ENCODE measurements around the gene HELZ. TPM values are rescaled to one million over a fixed set of nuclear protein-coding genes. Genes with fewer than 3 reads are reported as not detected.

HELZ gene
- total and polyA plus RNA-seq, 4 donors, result 3.8 to 69.2 (median 25.7) TPM

GRCh38 chr17:67035131-67036083, 209.6 kb downstream of the HELZ start:
- H3K36me3 ChIP-seq (ENCODE audit: control insufficient read depth in 4 of 4, insufficient read depth in 3 of 4, low read depth in 1 of 4, low read length in 3 of 4), result no peaks in the 10 kb centered on the region
- H3K9me3 ChIP-seq (ENCODE audit: control insufficient read depth in 4 of 4, low read length in 3 of 4), result no peaks in the 10 kb centered on the region
- no peak overlapping the region for H3K27ac ChIP-seq (ENCODE audit: low read depth in 1 of 2, low read length in 2 of 2)
- H3K4me3 ChIP-seq (ENCODE audit: low read depth in 1 of 3, low read length in 3 of 3), result no peak overlapping the region
- no peaks in the 10 kb centered on the region for H3K4me1 ChIP-seq (ENCODE audit: control insufficient read depth in 4 of 4, insufficient read depth in 4 of 4, low read length in 3 of 4)
- no peak overlapping the region for H3K9ac ChIP-seq (ENCODE audit: low read depth in 1 of 2, low read length in 2 of 2)
- H3K27me3 ChIP-seq (ENCODE audit: control insufficient read depth in 4 of 4, insufficient read depth in 4 of 4, low read length in 3 of 4), result no peaks in the 10 kb centered on the region
- TF ChIP-seq, protein P1, sequence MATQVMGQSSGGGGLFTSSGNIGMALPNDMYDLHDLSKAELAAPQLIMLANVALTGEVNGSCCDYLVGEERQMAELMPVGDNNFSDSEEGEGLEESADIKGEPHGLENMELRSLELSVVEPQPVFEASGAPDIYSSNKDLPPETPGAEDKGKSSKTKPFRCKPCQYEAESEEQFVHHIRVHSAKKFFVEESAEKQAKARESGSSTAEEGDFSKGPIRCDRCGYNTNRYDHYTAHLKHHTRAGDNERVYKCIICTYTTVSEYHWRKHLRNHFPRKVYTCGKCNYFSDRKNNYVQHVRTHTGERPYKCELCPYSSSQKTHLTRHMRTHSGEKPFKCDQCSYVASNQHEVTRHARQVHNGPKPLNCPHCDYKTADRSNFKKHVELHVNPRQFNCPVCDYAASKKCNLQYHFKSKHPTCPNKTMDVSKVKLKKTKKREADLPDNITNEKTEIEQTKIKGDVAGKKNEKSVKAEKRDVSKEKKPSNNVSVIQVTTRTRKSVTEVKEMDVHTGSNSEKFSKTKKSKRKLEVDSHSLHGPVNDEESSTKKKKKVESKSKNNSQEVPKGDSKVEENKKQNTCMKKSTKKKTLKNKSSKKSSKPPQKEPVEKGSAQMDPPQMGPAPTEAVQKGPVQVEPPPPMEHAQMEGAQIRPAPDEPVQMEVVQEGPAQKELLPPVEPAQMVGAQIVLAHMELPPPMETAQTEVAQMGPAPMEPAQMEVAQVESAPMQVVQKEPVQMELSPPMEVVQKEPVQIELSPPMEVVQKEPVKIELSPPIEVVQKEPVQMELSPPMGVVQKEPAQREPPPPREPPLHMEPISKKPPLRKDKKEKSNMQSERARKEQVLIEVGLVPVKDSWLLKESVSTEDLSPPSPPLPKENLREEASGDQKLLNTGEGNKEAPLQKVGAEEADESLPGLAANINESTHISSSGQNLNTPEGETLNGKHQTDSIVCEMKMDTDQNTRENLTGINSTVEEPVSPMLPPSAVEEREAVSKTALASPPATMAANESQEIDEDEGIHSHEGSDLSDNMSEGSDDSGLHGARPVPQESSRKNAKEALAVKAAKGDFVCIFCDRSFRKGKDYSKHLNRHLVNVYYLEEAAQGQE (IDR thresholded peaks at IDR 0.05), result no peak
- no peak for TF ChIP-seq NR2F2 (IDR thresholded peaks at IDR 0.05)
- TF ChIP-seq, protein P2, sequence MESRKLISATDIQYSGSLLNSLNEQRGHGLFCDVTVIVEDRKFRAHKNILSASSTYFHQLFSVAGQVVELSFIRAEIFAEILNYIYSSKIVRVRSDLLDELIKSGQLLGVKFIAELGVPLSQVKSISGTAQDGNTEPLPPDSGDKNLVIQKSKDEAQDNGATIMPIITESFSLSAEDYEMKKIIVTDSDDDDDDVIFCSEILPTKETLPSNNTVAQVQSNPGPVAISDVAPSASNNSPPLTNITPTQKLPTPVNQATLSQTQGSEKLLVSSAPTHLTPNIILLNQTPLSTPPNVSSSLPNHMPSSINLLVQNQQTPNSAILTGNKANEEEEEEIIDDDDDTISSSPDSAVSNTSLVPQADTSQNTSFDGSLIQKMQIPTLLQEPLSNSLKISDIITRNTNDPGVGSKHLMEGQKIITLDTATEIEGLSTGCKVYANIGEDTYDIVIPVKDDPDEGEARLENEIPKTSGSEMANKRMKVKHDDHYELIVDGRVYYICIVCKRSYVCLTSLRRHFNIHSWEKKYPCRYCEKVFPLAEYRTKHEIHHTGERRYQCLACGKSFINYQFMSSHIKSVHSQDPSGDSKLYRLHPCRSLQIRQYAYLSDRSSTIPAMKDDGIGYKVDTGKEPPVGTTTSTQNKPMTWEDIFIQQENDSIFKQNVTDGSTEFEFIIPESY (IDR thresholded peaks at IDR 0.05), result no peak
- no peak for TF ChIP-seq HNF4A (conservative IDR thresholded peaks at IDR 0.05)
- TF ChIP-seq, protein P3, sequence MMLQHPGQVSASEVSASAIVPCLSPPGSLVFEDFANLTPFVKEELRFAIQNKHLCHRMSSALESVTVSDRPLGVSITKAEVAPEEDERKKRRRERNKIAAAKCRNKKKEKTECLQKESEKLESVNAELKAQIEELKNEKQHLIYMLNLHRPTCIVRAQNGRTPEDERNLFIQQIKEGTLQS (IDR thresholded peaks at IDR 0.05), result no peak
- TF ChIP-seq FOXA2 (IDR thresholded peaks at IDR 0.05), result no peak
- no peak for TF ChIP-seq EGR1 (IDR thresholded peaks at IDR 0.05; ENCODE audit: low read depth in 2 of 2)
- TF ChIP-seq SP1 (IDR thresholded peaks at IDR 0.05), result no peak
- no peak for TF ChIP-seq YY1 (IDR thresholded peaks at IDR 0.05)
- TF ChIP-seq, protein P4, sequence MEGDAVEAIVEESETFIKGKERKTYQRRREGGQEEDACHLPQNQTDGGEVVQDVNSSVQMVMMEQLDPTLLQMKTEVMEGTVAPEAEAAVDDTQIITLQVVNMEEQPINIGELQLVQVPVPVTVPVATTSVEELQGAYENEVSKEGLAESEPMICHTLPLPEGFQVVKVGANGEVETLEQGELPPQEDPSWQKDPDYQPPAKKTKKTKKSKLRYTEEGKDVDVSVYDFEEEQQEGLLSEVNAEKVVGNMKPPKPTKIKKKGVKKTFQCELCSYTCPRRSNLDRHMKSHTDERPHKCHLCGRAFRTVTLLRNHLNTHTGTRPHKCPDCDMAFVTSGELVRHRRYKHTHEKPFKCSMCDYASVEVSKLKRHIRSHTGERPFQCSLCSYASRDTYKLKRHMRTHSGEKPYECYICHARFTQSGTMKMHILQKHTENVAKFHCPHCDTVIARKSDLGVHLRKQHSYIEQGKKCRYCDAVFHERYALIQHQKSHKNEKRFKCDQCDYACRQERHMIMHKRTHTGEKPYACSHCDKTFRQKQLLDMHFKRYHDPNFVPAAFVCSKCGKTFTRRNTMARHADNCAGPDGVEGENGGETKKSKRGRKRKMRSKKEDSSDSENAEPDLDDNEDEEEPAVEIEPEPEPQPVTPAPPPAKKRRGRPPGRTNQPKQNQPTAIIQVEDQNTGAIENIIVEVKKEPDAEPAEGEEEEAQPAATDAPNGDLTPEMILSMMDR (IDR thresholded peaks at IDR 0.05; ENCODE audit: low read depth, low read length, missing input control), result no peak
- TF ChIP-seq, protein P5, sequence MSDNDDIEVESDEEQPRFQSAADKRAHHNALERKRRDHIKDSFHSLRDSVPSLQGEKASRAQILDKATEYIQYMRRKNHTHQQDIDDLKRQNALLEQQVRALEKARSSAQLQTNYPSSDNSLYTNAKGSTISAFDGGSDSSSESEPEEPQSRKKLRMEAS (IDR thresholded peaks at IDR 0.05), result no peak
- TF ChIP-seq RXRA (IDR thresholded peaks at IDR 0.05), result no peak
- no peak for TF ChIP-seq HNF4G (IDR thresholded peaks at IDR 0.05)
- TF ChIP-seq RAD21 (IDR thresholded peaks at IDR 0.05), result no peak
- no peak for TF ChIP-seq JUND (IDR thresholded peaks at IDR 0.05)
- no peak for TF ChIP-seq TAF1 (conservative IDR thresholded peaks at IDR 0.05)
- TF ChIP-seq FOXA1 (IDR thresholded peaks at IDR 0.05), result no peak
- TF ChIP-seq GABPA (IDR thresholded peaks at IDR 0.05 in 1 of 2, conservative IDR thresholded peaks at IDR 0.05 in 1 of 2), result no peak
- 82% methylated on average over 11 of the region's 11 CpGs for WGBS
- DNase-seq (ENCODE audit: low spot score), result no peak
